Liver (tissue), 9 donors: Measurements from ENCODE around the gene MRTFB. TPM values are rescaled to one million over a fixed set of nuclear protein-coding genes. Genes with fewer than 3 reads are reported as not detected.

ENCODE experiments used
- DNase-seq: peaks from one replicate; pipeline ENCODE4 v3.0.0-alpha.2; 2017; ENCODE audit warnings: low spot score
- H3K27ac ChIP-seq, 2 donors: one replicate each; pipeline ENCODE4 v1.7.0; 2013; ENCODE audit warnings: inconsistent platforms in 2 of 2, low read length in 2 of 2, control low read depth in 1 of 2, low read depth in 1 of 2, mild to moderate bottlenecking in 1 of 2
- H3K27me3 ChIP-seq, 4 donors: one replicate each; pipeline versions ENCODE4 v1.6.1 to v1.7.0; 2013; ENCODE audit warnings: low read length in 3 of 4, inconsistent platforms in 1 of 4, mild to moderate bottlenecking in 1 of 4, moderate library complexity in 1 of 4; ENCODE audit not compliant: control insufficient read depth in 4 of 4, insufficient read depth in 4 of 4
- H3K36me3 ChIP-seq, 4 donors: one replicate each; pipeline versions ENCODE4 v1.6.1 to v1.7.0; 2013; ENCODE audit warnings: low read length in 3 of 4, mild to moderate bottlenecking in 3 of 4, low read depth in 1 of 4, moderate library complexity in 1 of 4; ENCODE audit not compliant: control insufficient read depth in 4 of 4, insufficient read depth in 3 of 4
- H3K4me1 ChIP-seq, 4 donors: one replicate each; pipeline versions ENCODE4 v1.6.1 to v1.7.0; 2013; ENCODE audit warnings: low read length in 3 of 4, mild to moderate bottlenecking in 3 of 4, moderate library complexity in 1 of 4; ENCODE audit not compliant: control insufficient read depth in 4 of 4, insufficient read depth in 4 of 4
- H3K4me3 ChIP-seq, 3 donors: one replicate each; pipeline versions ENCODE4 v1.6.1 to v1.7.0; 2013; ENCODE audit warnings: low read length in 3 of 3, control low read depth in 1 of 3, low read depth in 1 of 3, mild to moderate bottlenecking in 1 of 3
- H3K9ac ChIP-seq, 2 donors: one replicate each; pipeline ENCODE4 v1.7.0; 2013; ENCODE audit warnings: low read length in 2 of 2, mild to moderate bottlenecking in 2 of 2, moderate library complexity in 2 of 2, control low read depth in 1 of 2, low read depth in 1 of 2
- H3K9me3 ChIP-seq, 4 donors: one replicate each; pipeline versions ENCODE4 v1.6.1 to v1.7.0; 2013; ENCODE audit warnings: low read length in 3 of 4; ENCODE audit not compliant: control insufficient read depth in 4 of 4
- EGR1 ChIP-seq, 2 donors: IDR thresholded peaks; 2 replicates each; pipeline ENCODE4 v1.6.1; 2016 to 2018; ENCODE audit warnings: antibody characterized with exemption in 2 of 2, low read depth in 2 of 2
- FOXA1 ChIP-seq: IDR thresholded peaks from 2 replicates; pipeline ENCODE4 v1.6.1; 2016; ENCODE audit warnings: antibody characterized with exemption
- FOXA2 ChIP-seq: IDR thresholded peaks from 2 replicates; pipeline ENCODE4 v1.6.1; 2016; ENCODE audit warnings: antibody characterized with exemption
- GABPA ChIP-seq, 2 donors: IDR thresholded peaks in 1 of 2; conservative IDR thresholded peaks in 1 of 2; 2 replicates each; pipeline ENCODE4 v1.6.1; 2016; ENCODE audit warnings: antibody characterized with exemption in 2 of 2, mild to moderate bottlenecking in 1 of 2, moderate library complexity in 1 of 2
- HNF4G ChIP-seq: IDR thresholded peaks from 2 replicates; pipeline ENCODE4 v1.6.1; 2016; ENCODE audit warnings: antibody characterized with exemption
- JUND ChIP-seq, 2 donors: IDR thresholded peaks; 2 replicates each; pipeline ENCODE4 v1.6.1; 2016; ENCODE audit warnings: antibody characterized with exemption in 2 of 2
- NR2F2 ChIP-seq: IDR thresholded peaks from 2 replicates; pipeline ENCODE4 v1.6.1; 2016; ENCODE audit warnings: antibody characterized with exemption
- RAD21 ChIP-seq, 2 donors: IDR thresholded peaks; 2 replicates each; pipeline ENCODE4 v1.6.1; 2016; ENCODE audit warnings: antibody characterized with exemption in 2 of 2, mild to moderate bottlenecking in 2 of 2
- RXRA ChIP-seq, 2 donors: IDR thresholded peaks; 2 replicates each; pipeline ENCODE4 v1.6.1; 2017 to 2018; ENCODE audit warnings: antibody characterized with exemption in 2 of 2, mild to moderate bottlenecking in 1 of 2
- SP1 ChIP-seq: IDR thresholded peaks from 2 replicates; pipeline ENCODE4 v1.6.1; 2018; ENCODE audit warnings: antibody characterized with exemption, mild to moderate bottlenecking
- TAF1 ChIP-seq: conservative IDR thresholded peaks from 2 replicates; pipeline ENCODE4 v1.6.1; 2016; ENCODE audit warnings: antibody characterized with exemption, mild to moderate bottlenecking
- YY1 ChIP-seq: IDR thresholded peaks from 2 replicates; pipeline ENCODE4 v1.6.1; 2016; ENCODE audit warnings: antibody characterized with exemption, mild to moderate bottlenecking
- WGBS: extraction: QIAGEN DNeasy Blood & Tissue Kit; methylation state at CpG from one replicate; pipeline ENCODE4 v1.1.7; 2013; 5-methylcytosine and 5-hydroxymethylcytosine counted together
- polyA plus RNA-seq, 2 donors: library from polyadenylated mRNA; stranded (reverse) in 1 of 2; unstranded in 1 of 2; fragments of 200-250 nt in 1 of 2; fragments of >200 nt in 1 of 2; fragmentation: Nextera tagmentation in 1 of 2; extraction: Ambion mirVana in 1 of 2; gene quantifications; one replicate each; pipeline versions ENCODE4 v1.2.1 to v1.2.3, GENCODE V29; 2013 to 2015
- total RNA-seq, 2 donors: library from RNA; depleted of rRNA; stranded (reverse); fragments of >200 nt; gene quantifications; one replicate each; pipeline ENCODE4 v1.2.3, GENCODE V29; 2014
- TF ChIP-seq, protein P1 (sequence below): IDR thresholded peaks from 2 replicates; pipeline ENCODE4 v1.6.1; 2016; ENCODE audit warnings: antibody characterized with exemption
- TF ChIP-seq, protein P2 (sequence below): IDR thresholded peaks from 2 replicates; pipeline ENCODE4 v1.6.1; 2016; ENCODE audit warnings: antibody characterized with exemption, mild to moderate bottlenecking
- TF ChIP-seq, protein P3 (sequence below): IDR thresholded peaks from 2 replicates; pipeline ENCODE4 v1.6.1; 2016; ENCODE audit warnings: antibody characterized with exemption
- TF ChIP-seq, protein P4 (sequence below): fragments of 150-350 bp; IDR thresholded peaks from 2 replicates; pipeline ENCODE4 v1.5.1; 2017; ENCODE audit warnings: improper control_type of control experiment, low read depth, low read length; ENCODE audit not compliant: missing input control
- TF ChIP-seq, protein P5 (sequence below): IDR thresholded peaks from 2 replicates; pipeline ENCODE4 v1.6.1; 2016; ENCODE audit warnings: antibody characterized with exemption
- donor health status: healthy.
- donor health status: healthy.
- donor health status: healthy.
- donor health status: healthy.
- donor health status: healthy.

The MRTFB gene
- total and polyA plus RNA-seq, 4 donors = 4.1 to 14.2 (median 5.8) TPM

DNA sequence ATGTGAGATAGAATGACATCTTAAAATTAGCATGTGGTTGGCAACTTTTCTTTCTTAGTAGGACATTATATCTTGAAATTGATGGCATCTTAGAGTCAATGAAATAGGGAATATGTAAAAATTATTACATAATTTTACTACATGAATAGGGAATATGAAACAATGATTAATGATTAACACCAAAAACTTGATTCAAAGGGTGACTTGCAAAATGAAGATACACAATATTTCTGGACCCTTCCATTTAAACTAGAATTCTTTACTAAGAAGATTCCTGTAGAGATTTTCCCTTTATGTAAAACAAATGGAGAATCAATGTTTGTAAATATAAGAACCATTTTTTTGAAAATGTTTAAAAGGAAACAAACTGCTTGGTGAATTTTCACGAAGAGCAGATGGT lies 3.4 kb downstream of the MRTFB start (continued):
- TF ChIP-seq, protein P1, sequence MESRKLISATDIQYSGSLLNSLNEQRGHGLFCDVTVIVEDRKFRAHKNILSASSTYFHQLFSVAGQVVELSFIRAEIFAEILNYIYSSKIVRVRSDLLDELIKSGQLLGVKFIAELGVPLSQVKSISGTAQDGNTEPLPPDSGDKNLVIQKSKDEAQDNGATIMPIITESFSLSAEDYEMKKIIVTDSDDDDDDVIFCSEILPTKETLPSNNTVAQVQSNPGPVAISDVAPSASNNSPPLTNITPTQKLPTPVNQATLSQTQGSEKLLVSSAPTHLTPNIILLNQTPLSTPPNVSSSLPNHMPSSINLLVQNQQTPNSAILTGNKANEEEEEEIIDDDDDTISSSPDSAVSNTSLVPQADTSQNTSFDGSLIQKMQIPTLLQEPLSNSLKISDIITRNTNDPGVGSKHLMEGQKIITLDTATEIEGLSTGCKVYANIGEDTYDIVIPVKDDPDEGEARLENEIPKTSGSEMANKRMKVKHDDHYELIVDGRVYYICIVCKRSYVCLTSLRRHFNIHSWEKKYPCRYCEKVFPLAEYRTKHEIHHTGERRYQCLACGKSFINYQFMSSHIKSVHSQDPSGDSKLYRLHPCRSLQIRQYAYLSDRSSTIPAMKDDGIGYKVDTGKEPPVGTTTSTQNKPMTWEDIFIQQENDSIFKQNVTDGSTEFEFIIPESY = no peak
- no peak for TF ChIP-seq YY1

DNA sequence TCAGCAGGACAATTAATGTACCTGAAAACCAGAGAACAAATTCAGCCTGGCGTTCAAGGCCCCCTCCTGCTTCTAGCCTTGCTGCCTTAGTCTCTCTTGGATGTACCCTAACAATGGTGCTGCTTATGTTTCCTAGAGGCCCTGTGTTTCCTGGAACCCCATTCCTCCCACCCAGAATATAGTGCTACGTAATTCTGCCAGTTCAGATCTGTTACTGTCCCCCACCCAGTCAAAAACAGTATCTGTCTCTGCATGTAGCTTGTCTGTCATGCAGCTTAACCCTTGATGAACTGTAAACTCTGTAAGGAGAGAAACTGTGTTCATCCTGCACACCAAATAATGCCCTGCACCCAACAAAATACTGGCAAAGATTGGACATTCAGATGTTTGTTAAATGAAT lies 6.8 kb downstream of the MRTFB start:
- 95% methylated on average over 2 of the region's 2 CpGs for WGBS
- Histone ChIP-seq H3K4me3 (no peak overlapping the region), H3K9me3 (no peaks in the 10 kb centered on the region), H3K36me3 (peaks cover 0 to 7% (median under 1%) of the 10 kb centered on the region in 4 donors), H3K27ac (no peak overlapping the region), H3K27me3 (no peaks in the 10 kb centered on the region), H3K4me1 (peaks cover 0 to 18% (median 5%) of the 10 kb centered on the region in 4 donors), H3K9ac (no peak overlapping the region)
- no peak for DNase-seq
- no peak for TF ChIP-seq JUND (IDR thresholded peaks at IDR 0.05)
- no peak for TF ChIP-seq FOXA2
- TF ChIP-seq GABPA (IDR thresholded peaks at IDR 0.05 in 1 of 2, conservative IDR thresholded peaks at IDR 0.05 in 1 of 2) = no peak
- TF ChIP-seq, protein P2, sequence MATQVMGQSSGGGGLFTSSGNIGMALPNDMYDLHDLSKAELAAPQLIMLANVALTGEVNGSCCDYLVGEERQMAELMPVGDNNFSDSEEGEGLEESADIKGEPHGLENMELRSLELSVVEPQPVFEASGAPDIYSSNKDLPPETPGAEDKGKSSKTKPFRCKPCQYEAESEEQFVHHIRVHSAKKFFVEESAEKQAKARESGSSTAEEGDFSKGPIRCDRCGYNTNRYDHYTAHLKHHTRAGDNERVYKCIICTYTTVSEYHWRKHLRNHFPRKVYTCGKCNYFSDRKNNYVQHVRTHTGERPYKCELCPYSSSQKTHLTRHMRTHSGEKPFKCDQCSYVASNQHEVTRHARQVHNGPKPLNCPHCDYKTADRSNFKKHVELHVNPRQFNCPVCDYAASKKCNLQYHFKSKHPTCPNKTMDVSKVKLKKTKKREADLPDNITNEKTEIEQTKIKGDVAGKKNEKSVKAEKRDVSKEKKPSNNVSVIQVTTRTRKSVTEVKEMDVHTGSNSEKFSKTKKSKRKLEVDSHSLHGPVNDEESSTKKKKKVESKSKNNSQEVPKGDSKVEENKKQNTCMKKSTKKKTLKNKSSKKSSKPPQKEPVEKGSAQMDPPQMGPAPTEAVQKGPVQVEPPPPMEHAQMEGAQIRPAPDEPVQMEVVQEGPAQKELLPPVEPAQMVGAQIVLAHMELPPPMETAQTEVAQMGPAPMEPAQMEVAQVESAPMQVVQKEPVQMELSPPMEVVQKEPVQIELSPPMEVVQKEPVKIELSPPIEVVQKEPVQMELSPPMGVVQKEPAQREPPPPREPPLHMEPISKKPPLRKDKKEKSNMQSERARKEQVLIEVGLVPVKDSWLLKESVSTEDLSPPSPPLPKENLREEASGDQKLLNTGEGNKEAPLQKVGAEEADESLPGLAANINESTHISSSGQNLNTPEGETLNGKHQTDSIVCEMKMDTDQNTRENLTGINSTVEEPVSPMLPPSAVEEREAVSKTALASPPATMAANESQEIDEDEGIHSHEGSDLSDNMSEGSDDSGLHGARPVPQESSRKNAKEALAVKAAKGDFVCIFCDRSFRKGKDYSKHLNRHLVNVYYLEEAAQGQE = no peak
- TF ChIP-seq, protein P3, sequence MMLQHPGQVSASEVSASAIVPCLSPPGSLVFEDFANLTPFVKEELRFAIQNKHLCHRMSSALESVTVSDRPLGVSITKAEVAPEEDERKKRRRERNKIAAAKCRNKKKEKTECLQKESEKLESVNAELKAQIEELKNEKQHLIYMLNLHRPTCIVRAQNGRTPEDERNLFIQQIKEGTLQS = no peak
- no peak for TF ChIP-seq RAD21 (IDR thresholded peaks at IDR 0.05)
- TF ChIP-seq, protein P1 = no peak
- no peak for TF ChIP-seq YY1

DNA sequence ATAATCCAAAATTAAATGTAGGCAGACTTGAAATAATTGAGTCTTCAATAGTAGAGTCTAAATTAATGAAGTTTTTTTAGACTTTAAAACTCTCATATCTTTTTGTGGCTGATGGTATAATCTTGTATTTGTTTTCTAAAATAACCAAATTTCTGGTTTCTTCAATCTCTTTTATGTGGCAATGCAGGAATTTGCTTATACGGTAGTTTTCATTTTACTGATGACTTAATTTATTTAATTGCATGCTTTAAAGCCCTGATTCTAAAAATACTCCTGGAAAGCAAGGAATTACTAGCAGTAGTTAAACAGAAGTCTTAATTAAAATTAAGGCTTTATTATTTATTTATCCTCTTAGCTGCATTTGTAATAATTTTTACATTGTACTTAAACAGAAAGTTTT lies 15.4 kb downstream of the MRTFB start:
- DNase-seq = no peak
- peaks cover 0 to 3% (median 3%) of the 10 kb centered on the region in 4 donors for H3K36me3 ChIP-seq
- H3K27me3 ChIP-seq = no peaks in the 10 kb centered on the region
- H3K4me3 ChIP-seq = no peak overlapping the region
- no peaks in the 10 kb centered on the region for H3K9me3 ChIP-seq
- peaks cover 3 to 32% (median 17%) of the 10 kb centered on the region in 4 donors for H3K4me1 ChIP-seq
- 87% methylated on average over 1 of the region's 1 CpG for WGBS
- H3K9ac ChIP-seq = no peak overlapping the region
- H3K27ac ChIP-seq = no peak overlapping the region
- TF ChIP-seq FOXA2 = no peak
- no peak for TF ChIP-seq EGR1 (IDR thresholded peaks at IDR 0.05; ENCODE audit: low read depth in 2 of 2)
- no peak for TF ChIP-seq RXRA (IDR thresholded peaks at IDR 0.05)
- no peak for TF ChIP-seq RAD21 (IDR thresholded peaks at IDR 0.05)
- no peak for TF ChIP-seq NR2F2
- TF ChIP-seq, protein P1 = no peak
- TF ChIP-seq, protein P4, sequence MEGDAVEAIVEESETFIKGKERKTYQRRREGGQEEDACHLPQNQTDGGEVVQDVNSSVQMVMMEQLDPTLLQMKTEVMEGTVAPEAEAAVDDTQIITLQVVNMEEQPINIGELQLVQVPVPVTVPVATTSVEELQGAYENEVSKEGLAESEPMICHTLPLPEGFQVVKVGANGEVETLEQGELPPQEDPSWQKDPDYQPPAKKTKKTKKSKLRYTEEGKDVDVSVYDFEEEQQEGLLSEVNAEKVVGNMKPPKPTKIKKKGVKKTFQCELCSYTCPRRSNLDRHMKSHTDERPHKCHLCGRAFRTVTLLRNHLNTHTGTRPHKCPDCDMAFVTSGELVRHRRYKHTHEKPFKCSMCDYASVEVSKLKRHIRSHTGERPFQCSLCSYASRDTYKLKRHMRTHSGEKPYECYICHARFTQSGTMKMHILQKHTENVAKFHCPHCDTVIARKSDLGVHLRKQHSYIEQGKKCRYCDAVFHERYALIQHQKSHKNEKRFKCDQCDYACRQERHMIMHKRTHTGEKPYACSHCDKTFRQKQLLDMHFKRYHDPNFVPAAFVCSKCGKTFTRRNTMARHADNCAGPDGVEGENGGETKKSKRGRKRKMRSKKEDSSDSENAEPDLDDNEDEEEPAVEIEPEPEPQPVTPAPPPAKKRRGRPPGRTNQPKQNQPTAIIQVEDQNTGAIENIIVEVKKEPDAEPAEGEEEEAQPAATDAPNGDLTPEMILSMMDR = no peak
- TF ChIP-seq, protein P5, sequence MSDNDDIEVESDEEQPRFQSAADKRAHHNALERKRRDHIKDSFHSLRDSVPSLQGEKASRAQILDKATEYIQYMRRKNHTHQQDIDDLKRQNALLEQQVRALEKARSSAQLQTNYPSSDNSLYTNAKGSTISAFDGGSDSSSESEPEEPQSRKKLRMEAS = no peak
- TF ChIP-seq YY1 = no peak
- no peak for TF ChIP-seq TAF1
- no peak for TF ChIP-seq HNF4G
- no peak for TF ChIP-seq SP1
- no peak for TF ChIP-seq FOXA1
- TF ChIP-seq JUND (IDR thresholded peaks at IDR 0.05) = no peak
